Stimulated activated CD4-positive, alpha-beta T cell treated with anti-CD3 and anti-CD28 coated beads, Interleukin-1b, Interleukin-23, amount 100 ng/mL, for 1 hour (primary cell): ENCODE measurements around the gene MAP4.

Source experiments
- DNase-seq, 2 donors: peaks; one replicate each; pipeline ENCODE4 v3.0.0-alpha.2; 2020; ENCODE audit warnings: low read depth in 2 of 2

The MAP4 gene

GRCh38 chr3:47863391-47864128 is 152.7 kb downstream of the MAP4 start:
- DNase-seq, result no peak

GRCh38 chr3:47859956-47860605 is 156.1 kb downstream of the MAP4 start:
- DNase-seq, result no peak

GRCh38 chr3:47857151-47857550 is 159.1 kb downstream of the MAP4 start:
- DNase-seq, result no peak

GRCh38 chr3:47856669-47857068 is 159.5 kb downstream of the MAP4 start:
- DNase-seq, result no peak

- no peak for DNase-seq
These were observed 160.5 kb downstream of the MAP4 start for GRCh38 chr3:47855461-47856383.

GRCh38 chr3:47854720-47855455 is 161.3 kb downstream of the MAP4 start:
- no peak for DNase-seq

- no peak for DNase-seq
These were observed 161.9 kb downstream of the MAP4 start for GRCh38 chr3:47854267-47854666.

- DNase-seq, result no peak
These were observed 163.3 kb downstream of the MAP4 start for GRCh38 chr3:47852604-47853602.

GRCh38 chr3:47851888-47852603 is 164.2 kb downstream of the MAP4 start:
- DNase-seq, result no peak

- DNase-seq, result no peak
These were observed 165.4 kb downstream of the MAP4 start for GRCh38 chr3:47850564-47851410.

- no peak for DNase-seq
These were observed 166.3 kb downstream of the MAP4 start for GRCh38 chr3:47849699-47850563.

- no peak for DNase-seq
These were observed 167.0 kb downstream of the MAP4 start for GRCh38 chr3:47849186-47849698.

- no peak for DNase-seq
These were observed 167.6 kb downstream of the MAP4 start for GRCh38 chr3:47848599-47849117.

GRCh38 chr3:47847801-47848518 is 168.3 kb downstream of the MAP4 start:
- DNase-seq, result no peak

- DNase-seq, result no peak
These were observed 169.0 kb downstream of the MAP4 start for GRCh38 chr3:47847260-47847659.

- no peak for DNase-seq
These were observed 169.4 kb downstream of the MAP4 start for GRCh38 chr3:47846880-47847248.
